OCI-LY7 (cell line): Measurements from ENCODE around the gene PFN1. TPM values are rescaled to one million over a fixed set of nuclear protein-coding genes. Genes with fewer than 3 reads are reported as not detected.
"Not testable (repeated sequence)": the region's sequence is repeated elsewhere in the genome, so short reads cannot be mapped to it uniquely, and the experiment has no call there.

Source experiments
- BruUV-seq: library from RNA; stranded (reverse); fragments of 400-500 nt; replicated peaks from 2 replicates; lab custom pipeline; 2021; lab: Mats Ljungman, UMichigan
- CTCF ChIA-PET: fragments of 300-600 bp; sonication (Branson Sonifier 250); formaldehyde crosslinking; loops from one replicate; lab custom pipeline; 2022; ENCODE audit warnings: antibody characterized with exemption; ENCODE audit not compliant: unreplicated experiment; lab: Charles Lee
- POLR2A ChIA-PET: fragments of 300-600 bp; sonication (Branson Sonifier 250); formaldehyde crosslinking; loops from one replicate; lab custom pipeline; 2022; ENCODE audit warnings: antibody characterized with exemption; lab: Charles Lee
- DNase-seq: peaks from one replicate; pipeline ENCODE4 v3.0.0-alpha.2; 2015; ENCODE audit warnings: low spot score
- H2AFZ ChIP-seq: fragments of 200-600 bp; sonication (generic), shearing (Covaris generic); 2 replicates; pipeline ENCODE4 v1.6.1; 2014; ENCODE audit warnings: mild to moderate bottlenecking, antibody characterized with exemption, low read length, moderate library complexity
- H3K27ac ChIP-seq: fragments of 200-600 bp; sonication (generic); 2 replicates; pipeline ENCODE4 v1.5.1; 2014; ENCODE audit warnings: mixed run types, low read depth, mild to moderate bottlenecking, moderate library complexity, low read length, inconsistent platforms; ENCODE audit not compliant: poor library complexity, severe bottlenecking
- H3K36me3 ChIP-seq: fragments of 200-600 bp; sonication (generic); 2 replicates; pipeline ENCODE4 v1.6.1; 2014; ENCODE audit warnings: mild to moderate bottlenecking, antibody characterized with exemption, low read length, moderate library complexity, mixed read lengths; ENCODE audit not compliant: insufficient read depth
- H3K4me1 ChIP-seq: fragments of 200-600 bp; sonication (generic); 2 replicates; pipeline ENCODE4 v1.5.1; 2014; ENCODE audit warnings: mild to moderate bottlenecking, low read length; ENCODE audit not compliant: insufficient read depth, poor library complexity, severe bottlenecking
- H3K4me2 ChIP-seq: fragments of 200-600 bp; sonication (generic); 2 replicates; pipeline ENCODE4 v1.6.1; 2014; ENCODE audit warnings: mild to moderate bottlenecking, low read length
- H3K4me3 ChIP-seq: fragments of 200-600 bp; sonication (generic); 2 replicates; pipeline ENCODE4 v1.5.1; 2014; ENCODE audit warnings: mild to moderate bottlenecking, low read depth, low read length; ENCODE audit not compliant: poor library complexity, severe bottlenecking
- H3K79me2 ChIP-seq: fragments of 200-600 bp; sonication (generic); 2 replicates; pipeline ENCODE4 v1.6.1; 2016; ENCODE audit warnings: low read depth, mild to moderate bottlenecking, low read length, moderate library complexity, mixed read lengths; ENCODE audit not compliant: insufficient read depth
- H3K9me2 ChIP-seq: fragments of 200-600 bp; sonication (generic); 2 replicates; pipeline ENCODE4 v1.6.1; 2016; ENCODE audit warnings: mild to moderate bottlenecking, low read length, mixed read lengths; ENCODE audit not compliant: insufficient read depth
- H3K9me3 ChIP-seq: fragments of 200-600 bp; sonication (generic); 2 replicates; pipeline ENCODE4 v1.6.1; 2014; ENCODE audit warnings: mild to moderate bottlenecking, mixed run types, low read length, mixed read lengths
- H4K20me1 ChIP-seq: fragments of 200-600 bp; sonication (generic); 2 replicates; pipeline ENCODE4 v1.6.1; 2014; ENCODE audit warnings: mild to moderate bottlenecking, antibody characterized with exemption, low read length, moderate library complexity, mixed read lengths; ENCODE audit not compliant: insufficient read depth
- CTCF ChIP-seq: fragments of 200-600 bp; sonication (generic); conservative IDR thresholded peaks from 2 replicates; pipeline ENCODE4 v1.5.1; 2014; ENCODE audit warnings: mild to moderate bottlenecking, antibody characterized with exemption, low read length, moderate library complexity, mixed read lengths
- EZH2phosphoT487 ChIP-seq: fragments of 200-600 bp; sonication (generic); IDR thresholded peaks from 2 replicates; pipeline ENCODE4 v1.6.1; 2018; ENCODE audit warnings: low read depth, borderline replicate concordance, mild to moderate bottlenecking, mixed run types, antibody characterized with exemption, low read length, moderate library complexity, mixed read lengths
- intact Hi-C: fragments of 100-400 bp; cut with micrococcal nuclease; formaldehyde crosslinking; loops from one replicate; pipeline ENCODE4 v1.10.0; 2022; ENCODE audit not compliant: unreplicated experiment
- total RNA-seq, 2 experiments: library from RNA; depleted of rRNA in 1 of 2; stranded (reverse); fragments of >200 nt in 1 of 2; shearing (Covaris generic) in 1 of 2; gene quantifications; 2 replicates each; pipeline ENCODE4 v1.2.3, GENCODE V29; 2014 to 2022

The PFN1 gene
- total RNA-seq, 2 experiments from 2014 or later = 1,053 TPM

GRCh38 chr17:4913994-4914393, 34.3 kb downstream of the PFN1 start:
- Histone ChIP-seq H3K79me2 (no peaks in the 10 kb centered on the region), H3K27ac (no peak overlapping the region), H3K4me1 (no peaks in the 10 kb centered on the region), H3K4me3 (no peak overlapping the region), H3K9me2 (no peaks in the 10 kb centered on the region), H2AFZ (no peak overlapping the region), H4K20me1 (no peaks in the 10 kb centered on the region), H3K4me2 (no peak overlapping the region), H3K36me3 (no peaks in the 10 kb centered on the region), H3K9me3 (no peaks in the 10 kb centered on the region)
- POLR2A ChIA-PET = no interaction called here
- no TSS peak for BruUV-seq
- no peak for DNase-seq
- CTCF ChIA-PET = no interaction called here
- TF ChIP-seq EZH2phosphoT487 (no peak), CTCF (no peak)
- intact Hi-C loops = no loop called here

GRCh38 chr17:4908711-4909496, 39.4 kb downstream of the PFN1 start:
- DNase-seq = peak; percentile 74
- Histone ChIP-seq H3K79me2 (no peaks in the 10 kb centered on the region), H3K4me3 (no peak overlapping the region), H3K9me2 (no peaks in the 10 kb centered on the region), H3K9me3 (no peaks in the 10 kb centered on the region), H3K4me1 (no peaks in the 10 kb centered on the region), H3K4me2 (no peak overlapping the region), H4K20me1 (no peaks in the 10 kb centered on the region), H3K36me3 (no peaks in the 10 kb centered on the region), H3K27ac (no peak overlapping the region), H2AFZ (peak overlapping the region; percentile 49; the same call in 1 of the 2 replicates)
- intact Hi-C loops = loop anchor here (1.0 to 10.0 kb wide), 4 partner anchors 78 to 274 kb away; partner anchors contain the start of gene CAMTA2
- ChIA-PET CTCF (interaction anchor here (0.5 to 0.6 kb wide), 3 partner anchors 200 to 358 kb away, joined by 3 to 5 read pairs (median 3); no protein-coding TSS in a partner anchor), POLR2A (interaction anchor here (0.6 kb wide), 1 partner anchor 15 kb away, joined by 4 read pairs; no protein-coding TSS in a partner anchor)
- BruUV-seq = no TSS peak
- no peak for TF ChIP-seq EZH2phosphoT487
- peak; percentile 79 for TF ChIP-seq CTCF

- H3K36me3 ChIP-seq = no peaks in the 10 kb centered on the region
- no peaks in the 10 kb centered on the region for H3K79me2 ChIP-seq
- H3K9me2 ChIP-seq = no peaks in the 10 kb centered on the region
- no peak overlapping the region for H3K27ac ChIP-seq
- H3K4me3 ChIP-seq = no peak overlapping the region
- ChIA-PET CTCF (no interaction called here), POLR2A (no interaction called here)
- H3K9me3 ChIP-seq = no peaks in the 10 kb centered on the region
- H3K4me2 ChIP-seq = no peak overlapping the region
- intact Hi-C loops = loop anchor here (2.0 to 10.0 kb wide), 3 partner anchors 79 to 274 kb away; partner anchors contain the start of gene CAMTA2
- DNase-seq = no peak
- no TSS peak for BruUV-seq
- H3K4me1 ChIP-seq = peaks cover 3% of the 10 kb centered on the region
- TF ChIP-seq EZH2phosphoT487 (no peak), CTCF (no peak)
- no peak overlapping the region for H2AFZ ChIP-seq
- no peaks in the 10 kb centered on the region for H4K20me1 ChIP-seq
Measured at GRCh38 chr17:4908301-4908700, 40.0 kb downstream of the PFN1 start.

GRCh38 chr17:4906642-4907041, 41.7 kb downstream of the PFN1 start:
- H3K9me2 ChIP-seq, BruUV-seq, H3K27ac ChIP-seq, H3K36me3 ChIP-seq, POLR2A ChIA-PET, H3K4me3 ChIP-seq, DNase-seq, H3K4me1 ChIP-seq, H2AFZ ChIP-seq, H3K4me2 ChIP-seq, H3K9me3 ChIP-seq, H3K79me2 ChIP-seq, H4K20me1 ChIP-seq, CTCF ChIA-PET: not testable (repeated sequence)
- intact Hi-C loops = loop anchor here (5.0 to 10.0 kb wide), 2 partner anchors 81 to 272 kb away; partner anchors contain the start of gene CAMTA2
